Effector memory CD4-positive, alpha-beta T cell (primary cell): ENCODE data around the gene KCNH3.

Experiments
- DNase-seq, 3 donors: peaks; one replicate each; pipeline ENCODE4 v3.0.0-alpha.2; 2020
- H3K27ac ChIP-seq: 2 replicates; pipeline ENCODE4 v1.7.0; 2013; ENCODE audit warnings: mild to moderate bottlenecking, low read length, moderate library complexity; ENCODE audit not compliant: insufficient read depth, poor library complexity, severe bottlenecking
- H3K27me3 ChIP-seq: replicated peaks from 2 replicates; pipeline ENCODE4 v1.7.0; 2013; ENCODE audit warnings: mild to moderate bottlenecking, low read length; ENCODE audit not compliant: insufficient read depth, control insufficient read depth, poor library complexity, severe bottlenecking
- H3K36me3 ChIP-seq: 2 replicates; pipeline ENCODE4 v1.7.0; 2013; ENCODE audit warnings: mild to moderate bottlenecking, low read length, moderate library complexity; ENCODE audit not compliant: control insufficient read depth, insufficient read depth
- H3K4me1 ChIP-seq: 2 replicates; pipeline ENCODE4 v1.7.0; 2013; ENCODE audit warnings: low read length, mild to moderate bottlenecking; ENCODE audit not compliant: control insufficient read depth, insufficient read depth, poor library complexity, severe bottlenecking
- H3K4me3 ChIP-seq: 2 replicates; pipeline ENCODE4 v1.7.0; 2013; ENCODE audit warnings: low read length, low read depth, mild to moderate bottlenecking; ENCODE audit not compliant: insufficient read depth, poor library complexity, severe bottlenecking
- H3K9me3 ChIP-seq: 2 replicates; pipeline ENCODE4 v1.7.0; 2013; ENCODE audit warnings: mild to moderate bottlenecking, low read length, moderate library complexity; ENCODE audit not compliant: control insufficient read depth

KCNH3 gene

DNA sequence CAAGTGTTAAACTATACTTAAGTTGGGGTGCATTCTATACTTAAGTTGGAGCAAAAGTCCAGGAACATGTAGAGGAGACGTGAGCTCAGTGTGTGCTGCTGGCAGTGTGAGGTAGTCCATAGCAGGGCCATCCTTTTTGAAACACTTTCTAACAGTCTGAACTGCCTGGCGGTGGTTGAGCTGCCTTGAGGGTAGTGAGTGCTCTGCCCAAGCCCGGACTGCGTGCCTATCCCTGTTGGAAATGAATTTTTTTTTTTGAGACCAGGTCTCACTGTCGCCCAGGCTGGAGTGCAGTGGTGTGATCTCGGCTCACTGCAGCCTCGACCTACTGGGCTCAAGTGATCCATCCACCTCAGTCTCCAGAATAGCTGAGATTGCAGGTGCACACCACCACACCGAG lies 14.1 kb downstream of the KCNH3 start:
- Histone ChIP-seq H3K9me3 (no peaks in the 10 kb centered on the region), H3K27me3 (peaks cover 15% of the 10 kb centered on the region), H3K36me3 (peaks cover 16% of the 10 kb centered on the region)

DNA sequence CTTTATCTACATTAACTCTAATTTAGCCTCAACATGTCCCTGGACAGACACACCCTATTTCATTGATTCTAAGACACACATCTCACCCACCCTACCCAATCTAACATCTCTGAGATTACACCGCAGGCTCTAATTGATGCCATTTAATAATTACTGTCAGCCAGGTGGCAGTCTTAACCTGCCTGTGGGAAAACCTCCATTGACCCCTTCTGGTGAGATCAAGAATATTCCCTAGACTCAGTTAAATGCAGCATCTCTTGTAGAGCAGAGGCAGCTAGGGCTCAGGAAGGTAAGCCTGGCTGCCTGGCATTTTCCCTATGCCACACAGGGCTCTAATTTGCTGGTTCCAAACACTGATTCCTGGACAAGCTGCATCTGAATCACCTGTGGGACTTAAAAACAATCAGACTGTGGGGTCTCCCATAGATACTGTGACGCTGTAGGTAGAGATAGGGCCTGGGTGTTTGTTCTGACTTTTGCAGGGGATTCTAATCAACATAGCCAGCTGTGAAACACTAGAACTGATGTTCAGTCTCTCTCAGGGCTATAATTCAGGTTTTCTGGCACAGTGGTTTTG lies 14.8 kb downstream of the KCNH3 start:
- peaks cover 11% of the 10 kb centered on the region for H3K27me3 ChIP-seq
- H3K4me1 ChIP-seq: peaks cover 6% of the 10 kb centered on the region
- no peaks in the 10 kb centered on the region for H3K9me3 ChIP-seq
- H3K27ac ChIP-seq: no peak overlapping the region
- H3K4me3 ChIP-seq: no peak overlapping the region
- DNase-seq: no peak
- H3K36me3 ChIP-seq: peaks cover 19% of the 10 kb centered on the region

More for the DNA sequence above, 14.1 kb downstream of the KCNH3 start:
- DNase-seq: no peak
- H3K27ac ChIP-seq: no peak overlapping the region
- H3K4me1 ChIP-seq: peaks cover 8% of the 10 kb centered on the region
- no peak overlapping the region for H3K4me3 ChIP-seq

- no peak for DNase-seq
- Histone ChIP-seq H3K4me3 (no peak overlapping the region), H3K27me3 (peaks cover 4% of the 10 kb centered on the region), H3K36me3 (peaks cover 25% of the 10 kb centered on the region), H3K27ac (no peak overlapping the region), H3K4me1 (no peaks in the 10 kb centered on the region), H3K9me3 (no peaks in the 10 kb centered on the region)
Observed at GRCh38 chr12:49554266-49554665, 15.4 kb downstream of the KCNH3 start.

GRCh38 chr12:49555631-49556390 lies 17.0 kb downstream of the KCNH3 start:
- DNase-seq: no peak
- Histone ChIP-seq H3K27ac (no peak overlapping the region), H3K4me3 (no peak overlapping the region), H3K4me1 (no peaks in the 10 kb centered on the region), H3K27me3 (no peaks in the 10 kb centered on the region), H3K9me3 (no peaks in the 10 kb centered on the region), H3K36me3 (peaks cover 41% of the 10 kb centered on the region)

- Histone ChIP-seq H3K4me3 (no peak overlapping the region), H3K27me3 (no peaks in the 10 kb centered on the region), H3K4me1 (no peaks in the 10 kb centered on the region), H3K27ac (no peak overlapping the region), H3K36me3 (peaks cover 48% of the 10 kb centered on the region), H3K9me3 (no peaks in the 10 kb centered on the region)
- DNase-seq: no peak
Observed at GRCh38 chr12:49556391-49557186, 17.8 kb downstream of the KCNH3 start.

GRCh38 chr12:49557187-49557916 lies 18.5 kb downstream of the KCNH3 start:
- H3K9me3 ChIP-seq: no peaks in the 10 kb centered on the region
- no peaks in the 10 kb centered on the region for H3K27me3 ChIP-seq
- peaks cover 55% of the 10 kb centered on the region for H3K36me3 ChIP-seq
- H3K27ac ChIP-seq: no peak overlapping the region
- DNase-seq: no peak
- no peak overlapping the region for H3K4me3 ChIP-seq
- H3K4me1 ChIP-seq: no peaks in the 10 kb centered on the region

- no peak overlapping the region for H3K4me3 ChIP-seq
- H3K4me1 ChIP-seq: no peaks in the 10 kb centered on the region
- no peaks in the 10 kb centered on the region for H3K9me3 ChIP-seq
- peaks cover 59% of the 10 kb centered on the region for H3K36me3 ChIP-seq
- H3K27me3 ChIP-seq: no peaks in the 10 kb centered on the region
- no peak for DNase-seq
- no peak overlapping the region for H3K27ac ChIP-seq
Observed at GRCh38 chr12:49557917-49558215, 19.0 kb downstream of the KCNH3 start.

GRCh38 chr12:49558526-49558925 lies 19.7 kb downstream of the KCNH3 start:
- DNase-seq: no peak
- no peaks in the 10 kb centered on the region for H3K9me3 ChIP-seq
- no peak overlapping the region for H3K4me3 ChIP-seq
- peaks cover 65% of the 10 kb centered on the region for H3K36me3 ChIP-seq
- H3K27ac ChIP-seq: no peak overlapping the region
- no peaks in the 10 kb centered on the region for H3K4me1 ChIP-seq
- H3K27me3 ChIP-seq: no peaks in the 10 kb centered on the region

- no peak overlapping the region for H3K27ac ChIP-seq
- H3K27me3 ChIP-seq: no peaks in the 10 kb centered on the region
- no peaks in the 10 kb centered on the region for H3K9me3 ChIP-seq
- peaks cover 2% of the 10 kb centered on the region for H3K4me1 ChIP-seq
- no peak overlapping the region for H3K4me3 ChIP-seq
- H3K36me3 ChIP-seq: peaks cover 71% of the 10 kb centered on the region
- DNase-seq: no peak
Observed at GRCh38 chr12:49559011-49559675, 20.3 kb downstream of the KCNH3 start.
